Naive thymus-derived CD8-positive, alpha-beta T cell (primary cell): Measurements from ENCODE around the gene GPR148. TPM values are rescaled to one million over a fixed set of nuclear protein-coding genes. Genes with fewer than 3 reads are reported as not detected.
"Not testable (repeated sequence)": the region's sequence is repeated elsewhere in the genome, so short reads cannot be mapped to it uniquely, and the experiment has no call there.

Experiments used
- ATAC-seq, 2 donors: fragments of 150-1000 bp; cut with Tn5 transposase in 1 of 2; sonication (Bioruptor Pico), chemical (Tn5 transposase) in 1 of 2; 1 replicate in 1 of 2; 2 replicates in 1 of 2; pipeline ENCODE4 v1.10.0; 2021; ENCODE audit warnings: mild to moderate bottlenecking in 2 of 2, moderate library complexity in 2 of 2
- POLR2A ChIA-PET: fragments of 350-600 bp; sonication (Branson Sonifier 250); formaldehyde crosslinking; loops from one replicate; lab custom pipeline; 2021; ENCODE audit warnings: antibody characterized with exemption; lab: Charles Lee
- DNase-seq, 10 donors: peaks; one replicate each; pipeline versions ENCODE4 v3.0.0 to v3.0.0-alpha.2; 2020 to 2022
- H3K27ac Mint-ChIP-seq, 10 donors: one replicate each; pipeline ENCODE4 v1.8.0; 2020 to 2022; ENCODE audit warnings: mild to moderate bottlenecking in 10 of 10, mixed read lengths in 10 of 10, moderate library complexity in 4 of 10, inconsistent platforms in 1 of 10
- H3K27me3 Mint-ChIP-seq, 5 donors: one replicate each; pipeline ENCODE4 v1.8.0; 2021 to 2022; ENCODE audit warnings: mixed read lengths in 5 of 5
- H3K36me3 Mint-ChIP-seq, 3 donors: one replicate each; pipeline ENCODE4 v1.8.0; 2020 to 2022; ENCODE audit warnings: mixed read lengths in 3 of 3, mild to moderate bottlenecking in 2 of 3, inconsistent platforms in 1 of 3
- H3K4me1 Mint-ChIP-seq, 4 donors: one replicate each; pipeline ENCODE4 v1.8.0; 2021 to 2022; ENCODE audit warnings: mixed read lengths in 4 of 4
- H3K4me3 Mint-ChIP-seq, 10 donors: one replicate each; pipeline ENCODE4 v1.8.0; 2020 to 2022; ENCODE audit warnings: mild to moderate bottlenecking in 10 of 10, mixed read lengths in 10 of 10, moderate library complexity in 6 of 10, inconsistent platforms in 1 of 10
- H3K9me3 Mint-ChIP-seq, 9 donors: one replicate each; pipeline ENCODE4 v1.8.0; 2020 to 2022; ENCODE audit warnings: mixed read lengths in 9 of 9, mild to moderate bottlenecking in 3 of 9, inconsistent platforms in 1 of 9, moderate library complexity in 1 of 9
- polyA plus RNA-seq, 3 donors: library from polyadenylated mRNA; unstranded; fragments of 300-500 nt; fragmentation: Illumina TruSeq; gene quantifications; one replicate each; pipeline ENCODE4 v1.2.3, GENCODE V29; 2021
- total RNA-seq, 8 experiments: library from RNA in 2 of 8; stranded (reverse) in 2 of 8; gene quantifications; one replicate each; pipeline ENCODE4 v1.2.3 and lab custom pipeline; 2021 to 2026

GPR148 gene, protein sequence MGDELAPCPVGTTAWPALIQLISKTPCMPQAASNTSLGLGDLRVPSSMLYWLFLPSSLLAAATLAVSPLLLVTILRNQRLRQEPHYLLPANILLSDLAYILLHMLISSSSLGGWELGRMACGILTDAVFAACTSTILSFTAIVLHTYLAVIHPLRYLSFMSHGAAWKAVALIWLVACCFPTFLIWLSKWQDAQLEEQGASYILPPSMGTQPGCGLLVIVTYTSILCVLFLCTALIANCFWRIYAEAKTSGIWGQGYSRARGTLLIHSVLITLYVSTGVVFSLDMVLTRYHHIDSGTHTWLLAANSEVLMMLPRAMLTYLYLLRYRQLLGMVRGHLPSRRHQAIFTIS
- total RNA-seq = not detected
- not detected for polyA plus RNA-seq
- 0 to 0.07 (median 0) reads per million in 6 experiments for total RNA-seq (lab: John Stamatoyannopoulos, UW)

- peak within 1 kb of the TSS; percentile 72 to 91 (median 85) for H3K4me3 Mint-ChIP-seq
- no peaks in the 10 kb centered on the region for H3K9me3 Mint-ChIP-seq
- H3K27ac Mint-ChIP-seq = peak within 1 kb of the TSS; percentile 15 to 96 (median 91)
- DNase-seq = peak in 2 of 10 donors; percentile 2 to 19
- peaks cover 0 to 2% (median 0%) of the 10 kb centered on the region in 3 donors for H3K36me3 Mint-ChIP-seq
- H3K4me1 Mint-ChIP-seq = peaks cover 8 to 21% (median 17%) of the 10 kb centered on the region in 4 donors
- peaks cover 0 to 6% (median 0%) of the 10 kb centered on the region in 5 donors for H3K27me3 Mint-ChIP-seq
- POLR2A ChIA-PET = interaction anchor here (1.1 to 1.7 kb wide), 2 partner anchors 69 to 386 kb away, joined by 3 to 7 read pairs; partner anchors contain the start of gene IMP4
- no peak for ATAC-seq
Measured at GRCh38 chr2:130728549-130729316, at the start of gene GPR148. Gene GPR148, plus strand, starts transcription at chr2:130729070. Its CDS starts 82 bp downstream, at chr2:130729152.

- H3K9me3 Mint-ChIP-seq, POLR2A ChIA-PET, H3K4me3 Mint-ChIP-seq, ATAC-seq, H3K4me1 Mint-ChIP-seq, H3K27ac Mint-ChIP-seq, DNase-seq, H3K36me3 Mint-ChIP-seq: not testable (repeated sequence)
- peaks cover 0 to 12% (median 5%) of the 10 kb centered on the region in 5 donors for H3K27me3 Mint-ChIP-seq
Measured at GRCh38 chr2:130692041-130692770, 36.7 kb upstream of the GPR148 start.

GRCh38 chr2:130693474-130693873 lies 35.4 kb upstream of the GPR148 start:
- ATAC-seq, H3K27ac Mint-ChIP-seq, POLR2A ChIA-PET, H3K4me1 Mint-ChIP-seq, H3K36me3 Mint-ChIP-seq, H3K4me3 Mint-ChIP-seq, H3K9me3 Mint-ChIP-seq, H3K27me3 Mint-ChIP-seq: not testable (repeated sequence)
- DNase-seq = peak in 3 of 10 donors; percentile 1 to 28 (median 8)

DNA sequence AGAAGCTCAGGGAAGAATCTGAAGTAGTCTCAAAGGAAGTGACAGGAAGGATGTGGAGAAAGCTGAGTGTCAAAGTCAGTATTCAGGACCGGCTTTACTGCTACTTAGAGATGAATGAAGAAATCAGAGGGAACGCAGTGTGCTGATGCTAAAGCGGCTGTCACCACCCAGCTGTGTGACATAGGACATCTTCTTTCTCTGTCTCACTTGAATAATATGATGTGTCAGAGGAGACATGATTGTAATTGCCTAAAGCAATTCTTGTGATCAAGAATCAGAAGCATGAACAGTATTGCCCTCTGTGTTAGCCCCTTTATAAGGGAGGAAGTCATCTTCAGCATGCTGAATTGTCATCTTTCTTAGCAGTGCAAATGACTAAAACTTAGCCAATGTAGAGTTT lies 25.6 kb upstream of the GPR148 start:
- DNase-seq, ATAC-seq, H3K36me3 Mint-ChIP-seq, H3K4me1 Mint-ChIP-seq, H3K9me3 Mint-ChIP-seq, H3K4me3 Mint-ChIP-seq, H3K27ac Mint-ChIP-seq, POLR2A ChIA-PET: not testable (repeated sequence)
- peaks cover 0 to 20% (median 5%) of the 10 kb centered on the region in 5 donors for H3K27me3 Mint-ChIP-seq

GRCh38 chr2:130714795-130715194 lies 14.1 kb upstream of the GPR148 start:
- DNase-seq, H3K36me3 Mint-ChIP-seq, POLR2A ChIA-PET, H3K4me3 Mint-ChIP-seq, ATAC-seq, H3K27me3 Mint-ChIP-seq, H3K9me3 Mint-ChIP-seq, H3K4me1 Mint-ChIP-seq, H3K27ac Mint-ChIP-seq: not testable (repeated sequence)

DNA sequence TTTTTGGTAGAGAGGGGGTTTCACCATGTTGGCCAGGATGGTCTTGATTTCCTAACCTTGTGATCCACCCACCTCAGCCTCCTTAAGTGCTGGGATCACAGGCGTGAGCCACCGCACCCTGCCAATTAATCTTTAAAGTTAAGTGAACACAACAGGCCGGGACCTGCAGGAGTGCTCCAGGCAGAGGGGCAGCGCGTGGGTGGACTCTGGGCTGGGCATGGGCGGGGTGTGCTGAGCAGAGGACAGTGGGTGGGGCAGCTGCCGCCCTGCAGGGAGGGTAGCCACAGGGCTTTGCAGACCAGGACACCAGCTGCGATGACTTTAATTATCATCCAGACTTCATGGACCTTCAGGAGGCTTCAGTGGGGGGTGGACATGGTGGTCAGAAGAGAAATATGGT lies 8.8 kb upstream of the GPR148 start:
- Mint-ChIP-seq H3K9me3 (peaks cover 0 to 10% (median 1%) of the 10 kb centered on the region in 9 donors), H3K4me1 (no peaks in the 10 kb centered on the region), H3K36me3 (no peaks in the 10 kb centered on the region), H3K27me3 (peaks cover 3 to 17% (median 12%) of the 10 kb centered on the region in 5 donors), H3K27ac (no peak overlapping the region), H3K4me3 (no peak overlapping the region)
- DNase-seq = no peak
- POLR2A ChIA-PET = no interaction called here
- no peak for ATAC-seq

DNA sequence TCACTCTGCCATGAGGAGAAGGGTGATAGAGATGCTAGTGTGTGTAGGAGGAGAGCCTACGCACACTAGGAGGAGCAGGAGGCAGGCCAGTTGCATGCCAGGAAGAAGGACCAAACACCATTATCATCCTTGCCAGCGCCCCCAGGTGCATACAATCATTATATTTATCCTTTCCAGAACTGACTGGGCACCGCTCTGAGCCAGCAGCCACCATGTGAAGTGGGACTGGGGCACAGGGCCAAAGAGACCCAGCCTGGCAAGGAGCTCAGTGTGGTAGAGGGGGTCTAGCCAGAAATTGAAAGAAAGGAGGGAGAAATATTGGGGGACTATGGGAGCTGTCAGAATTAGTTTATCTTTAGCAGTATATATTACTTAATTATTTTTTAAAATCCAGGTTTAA lies 8.3 kb upstream of the GPR148 start:
- peaks cover 3 to 17% (median 12%) of the 10 kb centered on the region in 5 donors for H3K27me3 Mint-ChIP-seq
- POLR2A ChIA-PET = no interaction called here
- H3K4me1 Mint-ChIP-seq = no peaks in the 10 kb centered on the region
- H3K36me3 Mint-ChIP-seq = no peaks in the 10 kb centered on the region
- H3K4me3 Mint-ChIP-seq = no peak overlapping the region
- H3K9me3 Mint-ChIP-seq = peaks cover 0 to 10% (median 1%) of the 10 kb centered on the region in 9 donors
- DNase-seq (no peak), ATAC-seq (no peak)
- H3K27ac Mint-ChIP-seq = no peak overlapping the region

DNA sequence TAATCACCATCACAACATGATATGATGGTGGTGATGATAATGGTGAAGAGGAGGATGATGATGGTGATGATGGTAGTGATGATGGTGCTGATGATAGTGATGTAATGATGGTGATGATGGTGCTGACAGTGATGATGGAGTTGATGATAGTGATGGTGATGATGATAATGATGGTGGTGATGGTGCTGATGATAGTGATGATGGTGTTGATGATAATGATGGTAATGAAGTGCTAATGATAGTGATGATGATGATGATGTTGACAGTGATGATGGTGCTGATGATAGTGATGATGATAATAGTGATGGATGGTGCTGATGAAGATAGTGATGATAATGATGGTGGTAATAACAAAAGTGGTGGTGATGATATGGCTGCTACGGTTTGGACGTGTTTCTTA lies 4.4 kb upstream of the GPR148 start:
- POLR2A ChIA-PET = no interaction called here
- H3K4me1 Mint-ChIP-seq = peaks cover 3 to 21% (median 17%) of the 10 kb centered on the region in 4 donors
- H3K4me3 Mint-ChIP-seq = no peak overlapping the region
- no peak for ATAC-seq
- peaks cover 4 to 19% (median 12%) of the 10 kb centered on the region in 5 donors for H3K27me3 Mint-ChIP-seq
- H3K27ac Mint-ChIP-seq = no peak overlapping the region
- H3K36me3 Mint-ChIP-seq = peaks cover 0 to under 1% (median 0%) of the 10 kb centered on the region in 3 donors
- no peak for DNase-seq
- H3K9me3 Mint-ChIP-seq = peaks cover 0 to 10% (median 1%) of the 10 kb centered on the region in 9 donors

GRCh38 chr2:130726614-130727180 lies 2.2 kb upstream of the GPR148 start:
- no peak for ATAC-seq

GRCh38 chr2:130727286-130727924 lies 1.5 kb upstream of the GPR148 start:
- Mint-ChIP-seq H3K36me3 (peaks cover 0 to 2% (median 0%) of the 10 kb centered on the region in 3 donors), H3K9me3 (peaks cover 0 to 4% (median 0%) of the 10 kb centered on the region in 9 donors), H3K27me3 (peaks cover 0 to 9% (median 0%) of the 10 kb centered on the region in 5 donors), H3K27ac (peak overlapping the region; percentile 80 to 96 (median 92)), H3K4me3 (peak overlapping the region; percentile 80 to 91 (median 85)), H3K4me1 (peaks cover 8 to 21% (median 17%) of the 10 kb centered on the region in 4 donors)
- POLR2A ChIA-PET = interaction anchor here (1.3 to 1.7 kb wide), 2 partner anchors 70 to 385 kb away, joined by 3 to 7 read pairs; partner anchors contain the start of gene IMP4
- peak; percentile 89 to 90 for ATAC-seq
- DNase-seq = peak; percentile 81 to 96 (median 88)

More at GRCh38 chr2:130726614-130727180, 2.2 kb upstream of the GPR148 start:
- DNase-seq = peak in 1 of 10 donors; percentile 10
- Mint-ChIP-seq H3K27ac (peak overlapping the region; percentile 80 to 96 (median 92)), H3K36me3 (peaks cover 0 to 2% (median 0%) of the 10 kb centered on the region in 3 donors), H3K4me1 (peaks cover 8 to 21% (median 17%) of the 10 kb centered on the region in 4 donors), H3K9me3 (peaks cover 0 to 7% (median 0%) of the 10 kb centered on the region in 9 donors), H3K4me3 (peak overlapping the region; percentile 80 to 91 (median 85)), H3K27me3 (peaks cover 0 to 12% (median 0%) of the 10 kb centered on the region in 5 donors)
- POLR2A ChIA-PET = interaction anchor here (1.3 kb wide), 1 partner anchor 384 kb away, joined by 3 read pairs; the partner anchor contains the start of gene IMP4

- Mint-ChIP-seq H3K27ac (peak overlapping the region; percentile 15 to 96 (median 90)), H3K36me3 (peaks cover 0 to 2% (median 0%) of the 10 kb centered on the region in 3 donors), H3K4me3 (peak overlapping the region; percentile 72 to 91 (median 85)), H3K9me3 (no peaks in the 10 kb centered on the region), H3K4me1 (peaks cover 8 to 21% (median 17%) of the 10 kb centered on the region in 4 donors), H3K27me3 (peaks cover 0 to 6% (median 0%) of the 10 kb centered on the region in 5 donors)
- peak in 3 of 10 donors; percentile 35 to 67 (median 46) for DNase-seq
- POLR2A ChIA-PET = interaction anchor here (1.1 to 1.7 kb wide), 2 partner anchors 70 to 385 kb away, joined by 3 to 7 read pairs; partner anchors contain the start of gene IMP4
- ATAC-seq = peak; percentile 55 to 58
Measured at GRCh38 chr2:130728007-130728454, 839 bp upstream of the GPR148 start.
